Mononuclear cell (primary cell): ENCODE data around the gene DEFB131B. TPM values are rescaled to one million over a fixed set of nuclear protein-coding genes. Genes with fewer than 3 reads are reported as not detected.
"Not testable (repeated sequence)": the region's sequence is repeated elsewhere in the genome, so short reads cannot be mapped to it uniquely, and the experiment has no call there.

Source experiments
- H3K27me3 ChIP-seq: 2 replicates; pipeline ENCODE4 v1.6.0; 2011; ENCODE audit warnings: low read length, control low read depth; ENCODE audit not compliant: insufficient read depth
- H3K4me1 ChIP-seq: 2 replicates; pipeline ENCODE4 v1.5.1; 2011; ENCODE audit warnings: mild to moderate bottlenecking, low read length, control low read depth; ENCODE audit not compliant: insufficient read depth
- H3K4me3 ChIP-seq: 2 replicates; pipeline ENCODE4 v1.5.1; 2011; ENCODE audit warnings: mild to moderate bottlenecking, low read length, moderate library complexity
- H3K9me3 ChIP-seq: 2 replicates; pipeline ENCODE4 v1.5.1; 2011; ENCODE audit warnings: low read depth, mild to moderate bottlenecking, control low read depth, low read length
- total RNA-seq: library from RNA; depleted of rRNA; stranded (reverse); fragments of >200 nt; gene quantifications from one replicate; pipeline ENCODE4 v1.2.3, GENCODE V29; 2012

The DEFB131B gene
- not detected for total RNA-seq

GRCh38 chr11:71878059-71878458 lies at the start of gene DEFB131B:
DEFB131B (plus strand) TSS chr11:71878453; CDS start chr11:71878453, 0 bp downstream.
- H3K4me1 ChIP-seq, H3K9me3 ChIP-seq, H3K4me3 ChIP-seq, H3K27me3 ChIP-seq: not testable (repeated sequence)

DNA sequence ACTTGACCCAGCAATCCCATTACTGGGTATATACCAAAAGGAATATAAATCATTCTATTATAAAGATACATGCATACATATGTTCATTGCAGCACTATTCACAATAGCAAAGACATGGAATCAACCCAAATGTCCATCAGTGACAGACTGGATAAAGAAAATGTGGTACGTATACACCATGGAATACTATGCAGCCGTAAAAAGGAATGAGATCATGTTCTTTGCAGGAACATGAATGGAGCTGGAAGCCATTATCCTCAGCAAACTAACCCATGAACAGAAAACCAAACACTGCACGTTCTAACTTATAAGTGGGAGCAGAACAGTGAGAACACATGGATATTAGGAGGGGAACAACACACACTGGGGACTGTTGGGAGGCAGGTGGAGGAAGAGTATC lies 49.0 kb upstream of the DEFB131B start:
- H3K4me3 ChIP-seq, H3K4me1 ChIP-seq, H3K27me3 ChIP-seq, H3K9me3 ChIP-seq: not testable (repeated sequence)

- H3K4me3 ChIP-seq, H3K4me1 ChIP-seq, H3K27me3 ChIP-seq, H3K9me3 ChIP-seq: not testable (repeated sequence)
These were observed 48.6 kb upstream of the DEFB131B start for GRCh38 chr11:71829686-71830085.

GRCh38 chr11:71832811-71833210 lies 45.4 kb upstream of the DEFB131B start, which contains the start of gene DEFB108B:
DEFB108B (plus strand) TSS chr11:71833200; CDS start chr11:71833200, 0 bp downstream.
- not testable (repeated sequence) for H3K4me3 ChIP-seq, H3K27me3 ChIP-seq, H3K4me1 ChIP-seq, H3K9me3 ChIP-seq

DNA sequence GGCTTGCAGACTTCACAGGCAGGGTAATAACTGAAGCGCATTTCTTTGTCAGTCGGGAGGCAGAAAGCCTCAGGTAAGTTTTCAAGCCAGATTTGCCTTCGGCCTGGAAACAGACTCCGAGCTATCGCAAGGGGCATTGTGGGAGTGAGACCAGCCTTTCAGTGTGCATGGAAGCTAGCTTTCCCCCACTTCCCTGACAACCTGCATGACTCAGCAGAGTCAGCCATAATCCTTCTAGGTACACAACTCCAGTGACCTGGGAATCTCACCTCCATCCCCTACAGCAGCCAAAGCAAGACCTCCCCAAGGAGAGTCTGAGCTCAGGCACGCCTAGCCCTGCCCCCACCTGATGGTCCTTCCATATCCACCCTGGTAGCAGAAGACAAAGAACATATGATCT lies 35.5 kb upstream of the DEFB131B start:
- H3K4me3 ChIP-seq, H3K9me3 ChIP-seq, H3K27me3 ChIP-seq, H3K4me1 ChIP-seq: not testable (repeated sequence)

DNA sequence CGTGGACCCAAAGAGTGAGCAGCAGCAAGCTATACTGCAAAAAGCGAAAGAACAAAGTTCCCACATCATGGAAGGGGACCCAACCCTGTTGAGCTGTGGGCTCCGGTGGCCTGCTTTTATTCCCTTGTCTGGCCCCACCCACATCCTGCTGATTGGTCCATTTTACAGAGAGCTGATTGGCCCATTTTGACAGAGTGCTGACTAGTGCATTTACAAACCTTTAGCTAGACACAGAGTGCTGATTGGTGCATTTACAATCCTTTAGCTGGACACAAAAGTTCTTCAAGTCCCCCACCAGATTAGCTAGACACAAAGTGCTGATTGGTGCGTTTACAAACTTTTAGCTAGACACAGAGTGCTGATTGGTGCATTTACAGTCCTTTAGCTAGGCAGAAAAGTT lies 34.9 kb upstream of the DEFB131B start:
- H3K4me1 ChIP-seq, H3K9me3 ChIP-seq, H3K27me3 ChIP-seq, H3K4me3 ChIP-seq: not testable (repeated sequence)

GRCh38 chr11:71843858-71844257 lies 34.4 kb upstream of the DEFB131B start:
- no peak overlapping the region for H3K4me3 ChIP-seq

DNA sequence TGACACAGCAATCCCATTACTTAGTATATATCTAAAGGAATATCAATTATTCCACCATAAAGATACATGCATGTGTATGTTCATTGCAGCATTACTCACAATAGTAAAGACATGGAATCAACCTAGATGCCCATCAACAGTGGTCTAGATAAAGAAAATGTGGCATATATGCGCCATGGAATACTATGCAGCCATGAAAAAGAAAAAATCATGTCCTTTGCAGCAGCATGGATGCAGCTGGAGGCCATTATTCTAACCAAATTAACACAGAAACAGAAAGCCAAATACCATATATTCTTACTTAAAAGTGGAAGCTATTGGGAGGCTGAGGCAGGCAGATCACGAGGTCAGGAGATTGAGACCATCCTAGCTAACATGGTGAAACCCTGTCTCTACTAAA lies 24.4 kb upstream of the DEFB131B start:
- H3K9me3 ChIP-seq, H3K4me1 ChIP-seq, H3K4me3 ChIP-seq, H3K27me3 ChIP-seq: not testable (repeated sequence)

More at GRCh38 chr11:71843858-71844257, 34.4 kb upstream of the DEFB131B start:
- Histone ChIP-seq H3K27me3 (no peaks in the 10 kb centered on the region), H3K4me1 (no peaks in the 10 kb centered on the region), H3K9me3 (no peaks in the 10 kb centered on the region)

DNA sequence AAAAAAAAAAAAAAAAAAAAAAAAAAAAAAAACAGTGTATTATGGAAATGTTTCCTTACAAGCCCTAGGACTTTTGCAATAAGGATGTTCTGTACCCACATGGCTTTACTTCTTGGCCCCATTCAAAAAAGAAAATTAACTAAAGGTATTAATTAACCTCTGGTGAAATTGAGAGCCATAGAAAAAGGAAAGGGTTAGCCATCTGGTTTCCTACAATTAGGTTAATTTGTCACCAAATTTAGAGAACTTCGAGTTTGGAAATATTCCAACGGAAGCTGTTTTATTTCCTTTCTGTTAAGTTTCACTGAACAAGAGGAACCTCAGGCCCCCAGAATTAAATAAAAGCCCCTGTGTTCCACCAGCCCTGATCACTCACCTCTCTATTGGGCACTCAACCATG lies 22.4 kb upstream of the DEFB131B start:
- H3K4me3 ChIP-seq, H3K4me1 ChIP-seq: not testable (repeated sequence)

GRCh38 chr11:71860835-71861234 lies 17.4 kb upstream of the DEFB131B start:
- H3K4me3 ChIP-seq, H3K9me3 ChIP-seq, H3K27me3 ChIP-seq, H3K4me1 ChIP-seq: not testable (repeated sequence)

More for the DNA sequence above, 22.4 kb upstream of the DEFB131B start:
- H3K9me3 ChIP-seq, H3K27me3 ChIP-seq: not testable (repeated sequence)

DNA sequence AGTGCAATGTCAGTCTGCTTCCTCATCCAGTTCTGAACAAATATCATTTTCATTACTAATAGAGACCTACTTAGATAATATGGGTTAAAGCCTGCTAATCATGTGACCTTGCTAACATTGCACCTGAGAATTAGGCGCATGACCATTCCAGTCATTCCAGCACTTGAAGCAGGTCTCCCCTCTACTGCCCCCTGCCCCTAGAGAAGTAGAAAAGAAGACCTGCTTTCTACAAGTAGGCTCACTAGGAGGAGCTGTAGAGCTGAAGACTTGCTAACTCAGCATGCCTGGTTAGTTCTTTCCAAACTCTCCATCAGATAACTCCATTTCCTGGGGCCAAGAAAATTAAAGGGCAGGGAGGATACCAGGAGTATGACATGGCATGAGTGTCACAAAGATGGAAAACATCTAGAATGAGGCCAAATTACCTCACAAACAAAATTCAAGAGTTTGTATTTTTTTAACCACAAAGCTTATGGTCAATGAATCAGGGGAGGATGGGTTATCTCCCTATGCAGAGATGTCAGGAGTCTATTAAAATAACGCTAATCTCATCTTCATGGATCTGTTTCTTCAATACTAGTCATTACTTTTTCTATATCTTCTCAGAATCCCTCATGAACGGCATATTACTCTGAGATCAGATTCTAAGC lies 14.2 kb upstream of the DEFB131B start:
- H3K27me3 ChIP-seq, H3K4me3 ChIP-seq, H3K9me3 ChIP-seq, H3K4me1 ChIP-seq: not testable (repeated sequence)

DNA sequence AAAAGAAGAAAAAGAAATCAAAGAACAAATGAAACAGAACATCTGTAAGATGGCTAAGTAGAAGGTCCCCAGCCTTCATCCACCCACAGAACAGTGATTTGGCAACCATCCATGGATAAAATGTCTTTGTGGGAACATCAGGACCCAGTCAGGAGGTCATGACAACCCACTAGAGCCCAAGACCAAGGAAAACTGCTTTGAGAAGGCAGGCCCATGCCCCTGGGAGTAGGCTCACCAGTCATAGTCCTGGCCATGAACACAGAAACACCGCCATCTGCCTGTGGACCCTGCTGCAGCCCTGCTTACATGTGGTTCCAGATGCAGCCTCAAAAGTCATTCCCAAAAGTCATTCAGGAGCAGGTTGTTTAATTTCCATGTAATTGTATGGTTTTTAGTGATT lies 11.0 kb upstream of the DEFB131B start:
- H3K9me3 ChIP-seq, H3K4me1 ChIP-seq, H3K27me3 ChIP-seq, H3K4me3 ChIP-seq: not testable (repeated sequence)

GRCh38 chr11:71869931-71870330 lies 8.3 kb upstream of the DEFB131B start:
- not testable (repeated sequence) for H3K4me3 ChIP-seq, H3K27me3 ChIP-seq, H3K9me3 ChIP-seq, H3K4me1 ChIP-seq

GRCh38 chr11:71870661-71871060 lies 7.6 kb upstream of the DEFB131B start:
- H3K4me3 ChIP-seq, H3K9me3 ChIP-seq, H3K4me1 ChIP-seq, H3K27me3 ChIP-seq: not testable (repeated sequence)

- H3K4me3 ChIP-seq, H3K27me3 ChIP-seq, H3K9me3 ChIP-seq, H3K4me1 ChIP-seq: not testable (repeated sequence)
These were observed 2.0 kb upstream of the DEFB131B start for GRCh38 chr11:71876262-71876661.

DNA sequence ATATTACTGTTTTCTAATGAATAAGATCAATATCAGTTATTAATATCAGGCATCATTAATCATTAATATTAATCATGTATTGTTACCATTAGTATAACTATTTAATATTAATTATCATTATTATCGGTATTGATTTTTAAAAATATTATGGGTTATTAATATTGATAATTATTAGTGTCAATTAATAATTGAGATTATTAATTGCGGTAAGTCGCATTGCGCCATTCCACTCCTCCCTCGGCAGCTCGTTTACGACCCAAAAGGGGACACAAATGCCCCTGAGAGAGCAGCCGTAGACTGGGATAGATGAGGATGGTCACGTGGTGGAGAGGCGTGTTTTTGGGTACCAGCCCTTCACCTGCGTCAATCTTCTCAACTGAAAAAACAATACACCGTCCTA lies 7.6 kb downstream of the DEFB131B start:
- not testable (repeated sequence) for H3K4me1 ChIP-seq, H3K9me3 ChIP-seq, H3K4me3 ChIP-seq, H3K27me3 ChIP-seq
